HG02970 (cell line): ENCODE results near the gene OARD1.

ENCODE experiments used
- ATAC-seq: cut with Tn5 transposase; IDR thresholded peaks from one replicate; pipeline ENCODE4 v1.9.1; 2021; ENCODE audit warnings: mild to moderate bottlenecking, moderate library complexity, moderate number of reproducible peaks; ENCODE audit not compliant: unreplicated experiment, low FRiP score

Gene OARD1

DNA sequence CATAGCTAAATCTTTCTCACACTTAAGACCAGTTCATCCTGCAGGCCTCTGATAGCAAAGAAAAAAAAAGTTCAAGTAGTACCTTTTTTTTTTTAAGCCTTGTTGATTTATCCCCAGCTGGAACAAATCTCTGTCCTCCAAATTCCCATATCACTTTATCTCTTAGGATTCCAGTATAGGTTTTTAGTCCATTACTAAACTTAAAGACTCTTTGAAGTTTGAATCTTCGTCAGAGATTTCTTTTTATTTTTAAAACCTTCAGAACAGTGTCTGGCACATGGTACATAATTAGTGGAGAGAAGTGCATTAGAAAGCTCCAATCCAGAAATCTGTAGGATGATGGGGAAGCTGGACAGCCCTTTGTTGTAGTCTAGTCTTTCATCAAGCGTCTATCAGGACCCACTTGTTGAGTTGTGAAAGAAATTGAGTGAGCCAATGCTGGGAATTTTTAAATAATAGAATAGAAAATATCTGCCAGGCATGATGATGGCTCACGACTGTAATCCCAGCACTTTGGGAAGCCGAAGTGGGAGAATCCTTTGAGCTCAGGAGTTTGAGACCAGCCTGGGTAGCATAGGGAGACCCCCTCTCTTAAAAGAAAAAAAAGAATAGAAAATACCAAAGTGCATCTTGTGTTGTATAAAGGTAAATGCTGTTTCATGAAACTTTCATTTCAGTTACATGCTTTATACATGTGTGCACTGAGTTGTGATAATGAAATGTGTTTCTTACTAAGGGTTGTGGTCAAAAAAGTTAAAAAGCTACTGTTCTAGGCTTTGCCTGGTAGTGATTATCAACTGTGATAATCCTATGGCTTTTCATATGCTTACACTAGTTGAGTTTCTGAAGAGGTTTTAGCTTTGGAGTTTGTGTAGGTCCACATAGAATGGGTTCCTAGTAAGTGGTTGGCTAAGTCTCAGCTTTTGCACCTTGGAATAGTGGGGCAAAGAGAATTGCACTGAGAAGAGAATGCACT is 3.8 kb upstream of the OARD1 start:
- no peak for ATAC-seq

DNA sequence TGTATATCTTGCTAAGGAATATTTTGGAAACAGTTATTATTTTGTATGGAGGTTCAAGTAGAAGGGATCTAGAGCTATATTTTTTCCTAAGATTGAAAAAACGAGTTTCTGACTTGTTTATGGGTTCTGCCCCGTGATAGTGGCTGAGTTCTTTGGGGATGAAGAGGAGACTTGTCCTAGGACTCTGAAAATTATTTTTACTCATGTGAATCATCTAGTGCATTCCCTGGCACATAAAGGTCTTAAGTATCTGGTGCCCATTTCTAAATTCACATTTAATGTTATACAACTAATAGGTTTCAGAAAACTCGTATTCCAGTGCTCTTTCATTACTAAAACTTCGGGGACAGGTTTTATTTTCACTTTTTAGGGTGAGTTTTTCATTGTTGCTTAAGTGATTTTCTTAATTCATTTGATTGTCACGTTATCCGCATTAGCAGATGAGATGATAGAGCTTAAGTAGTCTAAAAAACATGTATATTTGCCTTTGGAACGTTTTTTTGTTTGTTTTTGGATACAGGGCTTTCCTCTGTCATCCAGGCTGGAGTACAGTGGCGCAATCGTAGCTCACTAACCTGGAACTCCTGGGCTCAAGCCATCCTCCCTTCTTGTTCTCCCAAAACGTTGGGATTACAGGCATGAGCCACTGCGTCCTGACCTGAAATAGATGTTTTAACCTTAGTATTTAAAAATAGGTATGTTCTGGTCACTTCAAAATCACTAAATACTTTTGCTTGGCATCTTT is 2.7 kb upstream of the OARD1 start:
- ATAC-seq: no peak

GRCh38 chr6:41073968-41074691 is 2.0 kb upstream of the OARD1 start:
- no peak for ATAC-seq

DNA sequence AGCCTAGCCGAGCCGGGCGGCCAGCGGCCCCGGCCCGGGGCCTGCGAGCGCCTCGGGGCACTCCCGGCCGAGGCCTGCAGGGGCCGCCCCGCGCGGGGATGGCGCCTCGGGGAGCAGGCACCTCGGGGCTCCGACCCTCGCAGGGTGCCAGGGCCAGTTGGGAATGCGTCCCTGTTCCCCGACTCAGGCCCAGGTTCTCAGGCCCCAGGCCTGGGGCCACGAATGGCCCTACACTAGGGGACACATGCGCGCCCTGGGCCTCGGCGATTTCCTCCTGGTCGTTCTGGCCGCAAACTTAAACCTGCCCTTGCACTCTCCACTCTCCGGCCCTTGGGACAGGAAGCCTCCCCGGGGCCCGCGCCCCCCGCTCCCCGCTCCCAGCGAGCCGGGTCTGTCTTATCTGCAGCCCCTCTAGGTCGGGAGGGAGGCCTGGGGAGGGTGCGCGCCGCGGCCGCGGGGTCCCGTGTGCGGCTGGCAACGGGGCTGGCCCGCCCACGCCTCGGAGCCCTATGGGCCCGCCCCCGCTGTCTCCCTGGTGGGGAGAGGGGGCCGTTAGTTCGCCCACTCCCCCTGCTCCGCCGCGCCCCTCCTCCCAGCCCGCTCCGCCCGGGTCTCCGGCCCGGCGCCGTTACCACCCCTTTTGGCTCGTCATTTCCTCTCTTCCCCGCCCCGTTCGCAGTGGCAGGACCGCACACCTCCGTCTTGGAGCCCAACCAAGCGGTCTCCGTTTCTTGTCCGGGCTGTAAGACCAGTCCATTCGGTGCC is 1.2 kb upstream of the OARD1 start:
- peak; percentile 10 for ATAC-seq

GRCh38 chr6:41072836-41073202 is 663 bp upstream of the OARD1 start, which contains the start of gene NFYA:
Gene NFYA, plus strand, starts transcription at chr6:41072974. Its CDS starts 6,116 bp downstream, at chr6:41079090.
- ATAC-seq: peak; percentile 71

GRCh38 chr6:41071501-41071922 is 644 bp downstream of the OARD1 start:
- peak; percentile 7 for ATAC-seq

DNA sequence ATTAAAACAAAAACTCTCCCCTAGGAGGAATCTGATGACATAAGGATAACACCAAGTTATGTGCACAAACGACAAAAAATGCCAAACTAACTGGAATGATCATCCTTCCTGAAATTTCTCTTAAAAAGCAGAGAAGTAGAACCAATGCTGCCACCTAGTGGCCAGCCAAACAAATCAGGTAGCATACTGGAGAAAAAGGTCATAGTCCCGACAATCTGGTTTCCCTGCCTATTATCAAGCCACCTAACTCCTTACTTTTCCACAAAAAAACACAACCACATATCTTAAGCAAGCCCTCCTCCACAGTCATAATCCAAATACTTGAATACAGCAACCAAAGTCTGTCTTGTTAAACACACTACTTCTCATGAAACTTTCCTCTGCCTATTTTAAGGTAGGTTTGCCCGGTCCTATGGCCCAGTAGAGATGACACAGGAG is 5.3 kb downstream of the OARD1 start:
- no peak for ATAC-seq

GRCh38 chr6:41065550-41066026 is 6.6 kb downstream of the OARD1 start:
- no peak for ATAC-seq

- ATAC-seq: no peak
Observed at GRCh38 chr6:41064841-41065240, 7.3 kb downstream of the OARD1 start.

GRCh38 chr6:41063884-41064285 is 8.3 kb downstream of the OARD1 start:
- no peak for ATAC-seq

- ATAC-seq: no peak
Observed at GRCh38 chr6:41062056-41062455, 10.1 kb downstream of the OARD1 start.

DNA sequence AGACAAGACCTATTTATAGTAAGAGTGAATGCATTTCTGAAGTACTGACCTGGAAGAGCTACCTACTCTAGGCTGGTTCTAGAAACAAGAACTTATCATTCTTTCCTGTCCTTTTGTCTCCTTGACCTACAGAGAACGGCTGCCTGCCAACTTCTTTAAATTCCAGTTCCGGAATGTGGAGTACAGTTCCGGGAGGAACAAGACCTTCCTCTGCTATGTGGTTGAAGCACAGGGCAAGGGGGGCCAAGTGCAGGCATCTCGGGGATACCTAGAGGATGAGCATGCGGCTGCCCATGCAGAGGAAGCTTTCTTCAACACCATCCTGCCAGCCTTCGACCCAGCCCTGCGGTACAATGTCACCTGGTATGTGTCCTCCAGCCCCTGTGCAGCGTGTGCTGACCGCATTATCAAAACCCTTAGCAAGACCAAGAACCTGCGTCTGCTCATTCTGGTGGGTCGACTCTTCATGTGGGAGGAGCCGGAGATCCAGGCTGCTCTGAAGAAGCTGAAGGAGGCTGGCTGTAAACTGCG is 10.9 kb downstream of the OARD1 start:
- ATAC-seq: no peak

- no peak for ATAC-seq
Observed at GRCh38 chr6:41059556-41059955, 12.6 kb downstream of the OARD1 start.

GRCh38 chr6:41058783-41059181 is 13.4 kb downstream of the OARD1 start:
- ATAC-seq: no peak

- no peak for ATAC-seq
Observed at GRCh38 chr6:41056768-41057490, 15.2 kb downstream of the OARD1 start.

GRCh38 chr6:41055149-41055548 is 17.0 kb downstream of the OARD1 start:
- no peak for ATAC-seq

GRCh38 chr6:41054511-41054910 is 17.6 kb downstream of the OARD1 start:
- ATAC-seq: no peak

DNA sequence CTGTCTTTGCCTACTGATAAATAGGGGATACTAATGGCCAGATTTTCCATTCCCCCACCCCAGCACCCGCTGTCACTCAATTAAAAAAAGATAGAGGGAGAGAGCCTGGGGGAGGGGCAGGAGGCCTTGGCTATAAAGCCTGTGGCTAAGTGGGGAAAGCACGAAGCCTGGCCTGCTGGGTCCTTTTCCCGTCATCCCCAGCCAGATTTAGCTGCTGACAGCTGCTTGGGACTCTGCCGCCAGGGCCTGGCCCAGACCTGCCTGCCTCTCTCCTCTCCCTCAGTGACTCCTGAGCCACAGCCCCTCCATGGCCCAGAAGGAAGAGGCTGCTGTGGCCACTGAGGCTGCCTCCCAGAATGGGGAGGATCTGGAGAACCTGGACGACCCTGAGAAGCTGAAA is 19.1 kb downstream of the OARD1 start, which contains the start of gene APOBEC2:
TSS of gene APOBEC2 (plus strand) at position 162 of the 400 bp plus-strand sequence. CDS start at position 308, 146 bp downstream.
- no peak for ATAC-seq

GRCh38 chr6:41051873-41052272 is 20.3 kb downstream of the OARD1 start:
- ATAC-seq: no peak
